MM.1S (cell line): Measurements from ENCODE around the gene TAF5L.

Experiments
- DNase-seq: peaks from one replicate; pipeline ENCODE4 v3.0.0-alpha.2; 2015
- H2AFZ ChIP-seq: fragments of 300-600 bp; sonication (generic); 2 replicates; pipeline ENCODE4 v1.6.0; 2016; ENCODE audit warnings: antibody characterized with exemption, low read length
- H3F3A ChIP-seq: fragments of 300-600 bp; sonication (generic); 2 replicates; pipeline ENCODE4 v1.6.1; 2016; ENCODE audit warnings: mild to moderate bottlenecking, antibody characterized with exemption, low read length, moderate library complexity, mixed read lengths; ENCODE audit not compliant: insufficient read depth
- H3K27ac ChIP-seq: fragments of 300-600 bp; sonication (generic); 2 replicates; pipeline ENCODE4 v1.5.1; 2016; ENCODE audit warnings: mild to moderate bottlenecking, low read length
- H3K27me3 ChIP-seq: fragments of 300-600 bp; sonication (generic); replicated peaks from 2 replicates; pipeline ENCODE4 v1.6.0; 2016; ENCODE audit warnings: low read length; ENCODE audit not compliant: insufficient read depth
- H3K36me3 ChIP-seq: fragments of 300-600 bp; sonication (generic); replicated peaks from 2 replicates; pipeline ENCODE4 v1.6.1; 2016; ENCODE audit warnings: mild to moderate bottlenecking, low read length, mixed read lengths; ENCODE audit not compliant: insufficient read depth
- H3K4me1 ChIP-seq: fragments of 300-600 bp; sonication (generic); 2 replicates; pipeline ENCODE4 v1.6.1; 2016; ENCODE audit warnings: low read length, mixed read lengths
- H3K4me2 ChIP-seq: fragments of 300-600 bp; sonication (generic); 2 replicates; pipeline ENCODE4 v1.6.0; 2016; ENCODE audit warnings: low read depth, low read length
- H3K4me3 ChIP-seq: fragments of 300-600 bp; sonication (generic); 2 replicates; pipeline ENCODE4 v1.5.1; 2016; ENCODE audit warnings: low read length, mixed read lengths
- H3K79me2 ChIP-seq: fragments of 300-600 bp; sonication (generic); 2 replicates; pipeline ENCODE4 v1.6.1; 2016; ENCODE audit warnings: mixed run types, low read length, mixed read lengths
- H3K9ac ChIP-seq: fragments of 300-600 bp; sonication (generic); 2 replicates; pipeline ENCODE4 v1.6.1; 2016; ENCODE audit warnings: low read length, mixed read lengths
- H3K9me2 ChIP-seq: fragments of 300-600 bp; sonication (generic); replicated peaks from 2 replicates; pipeline ENCODE4 v1.6.1; 2016; ENCODE audit warnings: mild to moderate bottlenecking, low read length, mixed read lengths; ENCODE audit not compliant: insufficient read depth
- H3K9me3 ChIP-seq: fragments of 300-600 bp; sonication (generic); replicated peaks from 2 replicates; pipeline ENCODE4 v1.6.1; 2016; ENCODE audit warnings: mild to moderate bottlenecking, low read length, mixed read lengths; ENCODE audit not compliant: insufficient read depth
- H4K20me1 ChIP-seq: fragments of 300-600 bp; sonication (generic); 2 replicates; pipeline ENCODE4 v1.6.1; 2016; ENCODE audit warnings: mild to moderate bottlenecking, low read length, moderate library complexity, mixed read lengths; ENCODE audit not compliant: insufficient read depth
- EZH2 ChIP-seq: fragments of 300-600 bp; sonication (generic); optimal IDR thresholded peaks from 2 replicates; pipeline ENCODE3; 2017; ENCODE audit warnings: low read depth, mild to moderate bottlenecking, antibody characterized with exemption, low read length, mixed read lengths
- EZH2phosphoT487 ChIP-seq: fragments of 300-600 bp; sonication (generic); IDR thresholded peaks from 2 replicates; pipeline ENCODE4 v1.6.1; 2018; ENCODE audit warnings: antibody characterized with exemption, low read length
- TF ChIP-seq, protein P1 (sequence below): fragments of 300-600 bp; sonication (generic); IDR thresholded peaks from 2 replicates; pipeline ENCODE4 v1.5.1; 2016; ENCODE audit warnings: antibody characterized with exemption, low read length, mixed read lengths

The TAF5L gene

GRCh38 chr1:229570891-229571516, 54.9 kb downstream of the TAF5L start:
- Histone ChIP-seq H3K36me3 (no peaks in the 10 kb centered on the region), H3K4me2 (no peak overlapping the region), H2AFZ (no peak overlapping the region), H3F3A (peaks cover 13% of the 10 kb centered on the region), H3K4me1 (peaks cover 20% of the 10 kb centered on the region), H3K27me3 (no peaks in the 10 kb centered on the region), H3K4me3 (no peak overlapping the region), H3K9me2 (no peaks in the 10 kb centered on the region), H4K20me1 (no peaks in the 10 kb centered on the region), H3K9ac (no peak overlapping the region), H3K79me2 (no peaks in the 10 kb centered on the region), H3K9me3 (no peaks in the 10 kb centered on the region), H3K27ac (no peak overlapping the region)
- TF ChIP-seq EZH2phosphoT487, result no peak
- TF ChIP-seq, protein P1, sequence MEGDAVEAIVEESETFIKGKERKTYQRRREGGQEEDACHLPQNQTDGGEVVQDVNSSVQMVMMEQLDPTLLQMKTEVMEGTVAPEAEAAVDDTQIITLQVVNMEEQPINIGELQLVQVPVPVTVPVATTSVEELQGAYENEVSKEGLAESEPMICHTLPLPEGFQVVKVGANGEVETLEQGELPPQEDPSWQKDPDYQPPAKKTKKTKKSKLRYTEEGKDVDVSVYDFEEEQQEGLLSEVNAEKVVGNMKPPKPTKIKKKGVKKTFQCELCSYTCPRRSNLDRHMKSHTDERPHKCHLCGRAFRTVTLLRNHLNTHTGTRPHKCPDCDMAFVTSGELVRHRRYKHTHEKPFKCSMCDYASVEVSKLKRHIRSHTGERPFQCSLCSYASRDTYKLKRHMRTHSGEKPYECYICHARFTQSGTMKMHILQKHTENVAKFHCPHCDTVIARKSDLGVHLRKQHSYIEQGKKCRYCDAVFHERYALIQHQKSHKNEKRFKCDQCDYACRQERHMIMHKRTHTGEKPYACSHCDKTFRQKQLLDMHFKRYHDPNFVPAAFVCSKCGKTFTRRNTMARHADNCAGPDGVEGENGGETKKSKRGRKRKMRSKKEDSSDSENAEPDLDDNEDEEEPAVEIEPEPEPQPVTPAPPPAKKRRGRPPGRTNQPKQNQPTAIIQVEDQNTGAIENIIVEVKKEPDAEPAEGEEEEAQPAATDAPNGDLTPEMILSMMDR, result no peak
- TF ChIP-seq EZH2, result no peak
- peak; percentile 17 for DNase-seq

DNA sequence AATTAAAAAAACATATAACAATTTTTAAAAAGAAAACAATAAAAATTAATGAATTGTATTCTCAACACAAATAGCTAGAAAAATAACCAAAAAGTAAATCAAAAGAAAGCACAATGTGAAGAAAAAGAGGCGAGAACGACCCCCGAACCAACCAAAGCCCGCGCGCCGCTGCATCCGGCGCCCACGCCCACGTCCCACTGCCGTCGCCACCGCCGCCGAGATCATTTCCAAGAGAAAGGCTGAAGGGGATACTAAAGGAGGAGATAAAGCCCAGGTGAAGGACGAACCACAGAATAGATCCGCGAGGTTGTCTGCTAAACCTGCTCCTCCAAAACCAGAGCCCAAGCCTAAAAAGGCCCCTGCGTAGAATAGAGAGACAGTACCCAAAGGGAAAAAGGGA, 55.6 kb downstream of the TAF5L start:
- Histone ChIP-seq H4K20me1 (no peaks in the 10 kb centered on the region), H3K9ac (no peak overlapping the region), H2AFZ (no peak overlapping the region), H3F3A (peaks cover 13% of the 10 kb centered on the region), H3K36me3 (no peaks in the 10 kb centered on the region), H3K9me2 (no peaks in the 10 kb centered on the region), H3K4me1 (peaks cover 20% of the 10 kb centered on the region), H3K79me2 (no peaks in the 10 kb centered on the region), H3K4me3 (no peak overlapping the region), H3K4me2 (no peak overlapping the region), H3K27ac (no peak overlapping the region), H3K9me3 (no peaks in the 10 kb centered on the region), H3K27me3 (no peaks in the 10 kb centered on the region)
- no peak for DNase-seq
- no peak for TF ChIP-seq EZH2
- TF ChIP-seq, protein P1, result no peak
- TF ChIP-seq EZH2phosphoT487, result no peak

GRCh38 chr1:229567109-229567868, 58.6 kb downstream of the TAF5L start:
- no peak for DNase-seq
- TF ChIP-seq EZH2phosphoT487, result no peak
- TF ChIP-seq, protein P1, result no peak
- TF ChIP-seq EZH2, result no peak
- H3K4me3 ChIP-seq, result no peak overlapping the region
- no peaks in the 10 kb centered on the region for H3K9me3 ChIP-seq
- peaks cover 8% of the 10 kb centered on the region for H3F3A ChIP-seq
- no peaks in the 10 kb centered on the region for H3K36me3 ChIP-seq
- no peak overlapping the region for H2AFZ ChIP-seq
- H3K4me1 ChIP-seq, result peaks cover 15% of the 10 kb centered on the region
- no peaks in the 10 kb centered on the region for H3K27me3 ChIP-seq
- H3K9ac ChIP-seq, result no peak overlapping the region
- H4K20me1 ChIP-seq, result no peaks in the 10 kb centered on the region
- no peaks in the 10 kb centered on the region for H3K79me2 ChIP-seq
- no peak overlapping the region for H3K27ac ChIP-seq
- no peaks in the 10 kb centered on the region for H3K9me2 ChIP-seq
- H3K4me2 ChIP-seq, result no peak overlapping the region
